SK-N-MC (cell line): Measurements from ENCODE around the gene ZNF813.

Experiments
- EZH2 ChIP-seq: fragments of 200-600 bp; sonication (generic); IDR thresholded peaks from one replicate; pipeline ENCODE4 v1.6.1; 2017; ENCODE audit warnings: antibody characterized with exemption
- FOXP2 ChIP-seq: optimal IDR thresholded peaks from 2 replicates; pipeline ENCODE3; 2011; ENCODE audit warnings: mild to moderate bottlenecking, moderate library complexity; ENCODE audit not compliant: insufficient read depth; ENCODE audit errors: extremely low read length, control extremely low read depth
- POLR2AphosphoS5 ChIP-seq: IDR thresholded peaks from 2 replicates; pipeline ENCODE4 v1.6.1; 2012; ENCODE audit warnings: mild to moderate bottlenecking, low read depth, low read length, borderline replicate concordance

- TF ChIP-seq POLR2AphosphoS5 (no peak), EZH2 (no peak), FOXP2 (no peak)
Observed at GRCh38 chr19:53461866-53462265, 5.7 kb upstream of the ZNF813 start.
